K562 (cell line): Measurements from ENCODE around the gene ARID5B. TPM values are rescaled to one million over a fixed set of nuclear protein-coding genes. Genes with fewer than 3 reads are reported as not detected.

Experiments used
- ATAC-seq: fragments of 200-7000 bp; cut with Tn5 transposase; 3 replicates; pipeline ENCODE4 v1.9.1; 2020; ENCODE audit warnings: moderate library complexity
- BruUV-seq: library from RNA; stranded (reverse); fragments of 400-500 nt; replicated peaks from 2 replicates; lab custom pipeline; 2021; lab: Mats Ljungman, UMichigan
- CTCF ChIA-PET: fragments of 300-600 bp; formaldehyde crosslinking; extraction: SDS; loops from one replicate; lab custom pipeline; 2021; ENCODE audit warnings: low intra/inter-chr PET ratio; lab: Yijun Ruan, JAX
- POLR2A ChIA-PET: fragments of 300-600, 350-650 bp; sonication (Branson Sonifier 250); formaldehyde crosslinking; extraction: SDS; loops from one replicate; lab custom pipeline; 2021; ENCODE audit warnings: antibody characterized with exemption, inconsistent platforms; lab: Yijun Ruan, JAX
- DNase-seq, 4 experiments: peaks; one replicate each; pipeline versions ENCODE4 v3.0.0 to v3.0.0-alpha.2; 2011 to 2018; ENCODE audit warnings: low spot score in 3 of 4, mixed read lengths in 3 of 4; ENCODE audit errors: extremely low read depth in 1 of 4
- FAIRE-seq: peaks from 2 replicates; lab custom pipeline; 2011; peaks lifted over from hg19 to GRCh38; lab: Jason Lieb, UNC
- H2AFZ ChIP-seq: 2 replicates; pipeline ENCODE4 v1.6.0; 2011; ENCODE audit warnings: low read depth, low read length, control low read depth, inconsistent platforms
- H3K27ac ChIP-seq: fragments of 200-600 bp; 3 replicates; pipeline ENCODE4 v1.8.0; 2011; ENCODE audit warnings: low read depth, mild to moderate bottlenecking, control low read depth, inconsistent platforms, low read length, moderate library complexity, mixed read lengths; ENCODE audit errors: extremely low read depth
- H3K27me3 ChIP-seq, 2 experiments: fragments of 300-600 bp in 1 of 2; 2 replicates in 1 of 2; 3 replicates in 1 of 2; pipeline versions ENCODE4 v1.6.0 to v1.8.0; 2011; ENCODE audit warnings: inconsistent platforms in 2 of 2, low read length in 2 of 2, mild to moderate bottlenecking in 1 of 2, mixed read lengths in 1 of 2, moderate library complexity in 1 of 2; ENCODE audit not compliant: control insufficient read depth in 2 of 2, insufficient read depth in 2 of 2
- H3K36me3 ChIP-seq: fragments of 300-600 bp; 3 replicates; pipeline ENCODE4 v1.8.0; 2011; ENCODE audit warnings: mild to moderate bottlenecking, low read length, inconsistent platforms; ENCODE audit not compliant: control insufficient read depth, insufficient read depth
- H3K4me1 ChIP-seq, 2 experiments: fragments of 200-600 bp in 1 of 2; replicated peaks in 1 of 2; 2 replicates in 1 of 2; 3 replicates in 1 of 2; pipeline versions ENCODE4 v1.5.1 to v1.8.0; 2011; ENCODE audit warnings: inconsistent platforms in 2 of 2, low read length in 2 of 2, mild to moderate bottlenecking in 1 of 2, mixed read lengths in 1 of 2, moderate library complexity in 1 of 2; ENCODE audit not compliant: control insufficient read depth in 2 of 2, insufficient read depth in 2 of 2
- H3K4me2 ChIP-seq: 2 replicates; pipeline ENCODE4 v1.6.1; 2011; ENCODE audit warnings: low read length, control low read depth, inconsistent platforms, mixed read lengths; ENCODE audit not compliant: insufficient read depth
- H3K4me3 ChIP-seq: fragments of 200-600 bp; sonication (generic), shearing (Covaris generic); 2 replicates; pipeline ENCODE4 v1.5.1; 2016; ENCODE audit warnings: control low read depth, inconsistent platforms
- H3K79me2 ChIP-seq: fragments of 200-600 bp; 3 replicates; pipeline ENCODE4 v1.8.0; 2011; ENCODE audit warnings: low read length, inconsistent platforms; ENCODE audit not compliant: control insufficient read depth, insufficient read depth
- H3K9ac ChIP-seq, 2 experiments: 2 replicates each; pipeline versions ENCODE4 v1.6.0 to v1.6.1; 2011; ENCODE audit warnings: low read depth in 2 of 2, low read length in 2 of 2, control low read depth in 1 of 2, inconsistent platforms in 1 of 2, mild to moderate bottlenecking in 1 of 2, mixed read lengths in 1 of 2; ENCODE audit not compliant: insufficient read depth in 1 of 2
- H3K9me1 ChIP-seq: one replicate; pipeline ENCODE4 v1.6.0; 2011; ENCODE audit warnings: inconsistent platforms, mild to moderate bottlenecking, low read length, moderate library complexity; ENCODE audit not compliant: control insufficient read depth, insufficient read depth
- H3K9me3 ChIP-seq: replicated peaks from 2 replicates; pipeline ENCODE4 v1.5.1; 2011; ENCODE audit warnings: low read depth, low read length, inconsistent platforms; ENCODE audit not compliant: control insufficient read depth, insufficient read depth
- H4K20me1 ChIP-seq: replicated peaks from 2 replicates; pipeline ENCODE4 v1.6.1; 2011; ENCODE audit warnings: low read length, inconsistent platforms, mixed read lengths; ENCODE audit not compliant: control insufficient read depth, insufficient read depth
- CEBPB ChIP-seq: fragments of 450-650 bp; IDR thresholded peaks from 2 replicates; pipeline ENCODE4 v1.6.1; 2016; ENCODE audit warnings: missing genetic modification characterization, missing compliant biosample characterization
- CTBP1 ChIP-seq: fragments of 450-650 bp; IDR thresholded peaks from 2 replicates; pipeline ENCODE4 v1.6.1; 2016; ENCODE audit warnings: borderline replicate concordance
- EP300 ChIP-seq: IDR thresholded peaks from 2 replicates; pipeline ENCODE4 v1.6.1; 2012; ENCODE audit warnings: low read length, improper control_type of control experiment
- FUS ChIP-seq: fragments of 200-400 bp; formaldehyde crosslinking; optimal IDR thresholded peaks from 2 replicates; pipeline ENCODE3; 2017; ENCODE audit warnings: low read depth, low read length
- HDAC6 ChIP-seq: IDR thresholded peaks from 2 replicates; pipeline ENCODE4 v1.6.1; 2012; ENCODE audit warnings: low read depth, mild to moderate bottlenecking, control low read depth, inconsistent platforms, low read length, moderate library complexity
- HINFP ChIP-seq: fragments of 450-650 bp; conservative IDR thresholded peaks from 2 replicates; pipeline ENCODE4 v1.6.1; 2016; ENCODE audit warnings: missing genetic modification characterization, low read depth, mild to moderate bottlenecking, control low read depth, missing compliant biosample characterization
- JUNB ChIP-seq: fragments of 450-650 bp; formaldehyde crosslinking; conservative IDR thresholded peaks from 2 replicates; pipeline ENCODE4 v1.4.0; 2020; ENCODE audit warnings: mild to moderate bottlenecking
- MAFG ChIP-seq: fragments of 450-650 bp; conservative IDR thresholded peaks from 2 replicates; pipeline ENCODE4 v1.6.1; 2016; ENCODE audit warnings: missing genetic modification characterization, missing compliant biosample characterization
- POLR2B ChIP-seq: fragments of 450-650 bp; IDR thresholded peaks from 2 replicates; pipeline ENCODE4 v1.6.1; 2018; ENCODE audit warnings: low read depth; ENCODE audit not compliant: partially characterized antibody
- SRSF7 ChIP-seq: fragments of 200-400 bp; formaldehyde crosslinking; optimal IDR thresholded peaks from 2 replicates; pipeline ENCODE3; 2017; ENCODE audit warnings: mild to moderate bottlenecking, low read depth, low read length
- ZBTB1 ChIP-seq: sonication (generic); formaldehyde crosslinking; IDR thresholded peaks from 2 replicates; pipeline ENCODE4 v1.8.1; 2023; ENCODE audit warnings: missing genetic modification reagents, low read depth, mild to moderate bottlenecking, borderline replicate concordance
- ZBTB5 ChIP-seq: fragments of 450-650 bp; IDR thresholded peaks from 2 replicates; pipeline ENCODE4 v1.6.1; 2017; ENCODE audit warnings: antibody characterized with exemption
- ZFP30 ChIP-seq: fragments of 250-450 bp; sonication (Bioruptor Pico); IDR thresholded peaks from 2 replicates; pipeline ENCODE4 v1.8.0; 2022; ENCODE audit warnings: moderate library complexity, mild to moderate bottlenecking, inconsistent platforms, borderline replicate concordance
- WGBS: fragments of 100-300 bp; shearing (Covaris generic); methylation state at CpG from one replicate; pipeline ENCODE4 v1.1.6; 2016; ENCODE audit warnings: low coverage, mixed read lengths; ENCODE audit not compliant: insufficient coverage; ENCODE audit errors: missing lambda C conversion rate; 5-methylcytosine and 5-hydroxymethylcytosine counted together
- in situ Hi-C: fragments of 300-500 bp; cut with MboI; formaldehyde crosslinking; loops from 4 replicates; pipeline ENCODE4 v1.15.0; 2018; ENCODE audit warnings: inconsistent platforms, mixed read lengths
- intact Hi-C: fragments of 100-400 bp; cut with micrococcal nuclease; formaldehyde crosslinking; loops from 2 replicates; pipeline ENCODE4 v1.14.2; 2022
- polyA plus RNA-seq, 8 experiments: library from polyadenylated mRNA; depleted of rRNA in 4 of 8; stranded (reverse) in 5 of 8; unstranded in 3 of 8; fragments of >200 nt; fragmentation: Nextera tagmentation in 2 of 8; fragmentation: Illumina TruSeq in 1 of 8; extraction: Ambion mirVana in 2 of 8; extraction: Trizol in 1 of 8; gene quantifications; 2 replicates each; pipeline versions ENCODE4 v1.2.1 to v1.2.3, GENCODE V29; 2011 to 2014; ENCODE audit warnings: inconsistent platforms in 1 of 8, missing spikeins in 1 of 8
- total RNA-seq, 7 experiments: library from RNA; depleted of rRNA in 6 of 7; stranded (reverse); fragments of >200 nt in 6 of 7; fragmentation: Illumina TruSeq in 2 of 7; extraction: Trizol in 2 of 7; gene quantifications; 2 replicates each; pipeline versions ENCODE4 v1.2.1 to v1.2.3, GENCODE V29; 2011 to 2021; ENCODE audit warnings: low replicate concordance in 1 of 7
- TF ChIP-seq, protein P1 (sequence below): fragments of 450-650 bp; IDR thresholded peaks from 2 replicates; pipeline ENCODE4 v1.6.1; 2016; ENCODE audit warnings: mild to moderate bottlenecking
- TF ChIP-seq, protein P2 (sequence below): fragments of 200-400 bp; formaldehyde crosslinking; IDR thresholded peaks from 2 replicates; pipeline ENCODE4 v1.6.1; 2017; ENCODE audit warnings: mild to moderate bottlenecking, low read depth, low read length, moderate library complexity

Gene ARID5B
- total and polyA plus RNA-seq, 9 of the 15 experiments (the other 6 are each of a cell fraction or from before 2014, with no cell fraction given): 0.48 to 1.6 (median 0.80) TPM

GRCh38 chr10:61910226-61910805, 8.8 kb downstream of the ARID5B start:
- in situ Hi-C loops (no loop called here), intact Hi-C loops (no loop called here)
- no peak overlapping the region for H3K4me3 ChIP-seq
- no peak overlapping the region for H2AFZ ChIP-seq
- no peak overlapping the region for H3K27ac ChIP-seq
- 46% methylated on average over 6 of the region's 6 CpGs for WGBS
- no peaks in the 10 kb centered on the region for H3K9me1 ChIP-seq
- FAIRE-seq (no peak), DNase-seq (no peak), ATAC-seq (no peak)
- ChIA-PET POLR2A (no interaction called here), CTCF (no interaction called here)
- H3K27me3 ChIP-seq: peaks cover 3 to 5% of the 10 kb centered on the region in 2 experiments; a peak in 3 of 5 replicates
- no peak overlapping the region for H3K9ac ChIP-seq
- H3K79me2 ChIP-seq: no peaks in the 10 kb centered on the region
- H3K36me3 ChIP-seq: no peaks in the 10 kb centered on the region
- no peaks in the 10 kb centered on the region for H3K9me3 ChIP-seq
- no peak overlapping the region for H3K4me2 ChIP-seq
- H4K20me1 ChIP-seq: no peaks in the 10 kb centered on the region
- BruUV-seq: no TSS peak
- H3K4me1 ChIP-seq: no peaks in the 10 kb centered on the region; a peak in 1 of 5 replicates
- no peak for TF ChIP-seq ZFP30 (CRISPR knock-in tag)
- no peak for TF ChIP-seq POLR2B
- TF ChIP-seq FUS: no peak
- TF ChIP-seq, protein P1, sequence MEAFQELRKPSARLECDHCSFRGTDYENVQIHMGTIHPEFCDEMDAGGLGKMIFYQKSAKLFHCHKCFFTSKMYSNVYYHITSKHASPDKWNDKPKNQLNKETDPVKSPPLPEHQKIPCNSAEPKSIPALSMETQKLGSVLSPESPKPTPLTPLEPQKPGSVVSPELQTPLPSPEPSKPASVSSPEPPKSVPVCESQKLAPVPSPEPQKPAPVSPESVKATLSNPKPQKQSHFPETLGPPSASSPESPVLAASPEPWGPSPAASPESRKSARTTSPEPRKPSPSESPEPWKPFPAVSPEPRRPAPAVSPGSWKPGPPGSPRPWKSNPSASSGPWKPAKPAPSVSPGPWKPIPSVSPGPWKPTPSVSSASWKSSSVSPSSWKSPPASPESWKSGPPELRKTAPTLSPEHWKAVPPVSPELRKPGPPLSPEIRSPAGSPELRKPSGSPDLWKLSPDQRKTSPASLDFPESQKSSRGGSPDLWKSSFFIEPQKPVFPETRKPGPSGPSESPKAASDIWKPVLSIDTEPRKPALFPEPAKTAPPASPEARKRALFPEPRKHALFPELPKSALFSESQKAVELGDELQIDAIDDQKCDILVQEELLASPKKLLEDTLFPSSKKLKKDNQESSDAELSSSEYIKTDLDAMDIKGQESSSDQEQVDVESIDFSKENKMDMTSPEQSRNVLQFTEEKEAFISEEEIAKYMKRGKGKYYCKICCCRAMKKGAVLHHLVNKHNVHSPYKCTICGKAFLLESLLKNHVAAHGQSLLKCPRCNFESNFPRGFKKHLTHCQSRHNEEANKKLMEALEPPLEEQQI: no peak
- TF ChIP-seq CTBP1: no peak
- no peak for TF ChIP-seq HDAC6
- TF ChIP-seq, protein P2, sequence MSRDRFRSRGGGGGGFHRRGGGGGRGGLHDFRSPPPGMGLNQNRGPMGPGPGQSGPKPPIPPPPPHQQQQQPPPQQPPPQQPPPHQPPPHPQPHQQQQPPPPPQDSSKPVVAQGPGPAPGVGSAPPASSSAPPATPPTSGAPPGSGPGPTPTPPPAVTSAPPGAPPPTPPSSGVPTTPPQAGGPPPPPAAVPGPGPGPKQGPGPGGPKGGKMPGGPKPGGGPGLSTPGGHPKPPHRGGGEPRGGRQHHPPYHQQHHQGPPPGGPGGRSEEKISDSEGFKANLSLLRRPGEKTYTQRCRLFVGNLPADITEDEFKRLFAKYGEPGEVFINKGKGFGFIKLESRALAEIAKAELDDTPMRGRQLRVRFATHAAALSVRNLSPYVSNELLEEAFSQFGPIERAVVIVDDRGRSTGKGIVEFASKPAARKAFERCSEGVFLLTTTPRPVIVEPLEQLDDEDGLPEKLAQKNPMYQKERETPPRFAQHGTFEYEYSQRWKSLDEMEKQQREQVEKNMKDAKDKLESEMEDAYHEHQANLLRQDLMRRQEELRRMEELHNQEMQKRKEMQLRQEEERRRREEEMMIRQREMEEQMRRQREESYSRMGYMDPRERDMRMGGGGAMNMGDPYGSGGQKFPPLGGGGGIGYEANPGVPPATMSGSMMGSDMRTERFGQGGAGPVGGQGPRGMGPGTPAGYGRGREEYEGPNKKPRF: no peak
- no peak for TF ChIP-seq EP300
- TF ChIP-seq CEBPB (tag): no peak
- no peak for TF ChIP-seq MAFG (tag)
- no peak for TF ChIP-seq HINFP (tag)
- no peak for TF ChIP-seq JUNB
- TF ChIP-seq ZBTB1 (CRISPR knock-in tag): no peak
- no peak for TF ChIP-seq SRSF7
- TF ChIP-seq ZBTB5: no peak
